ENCODE measurements around the gene KIF26A.

DNA sequence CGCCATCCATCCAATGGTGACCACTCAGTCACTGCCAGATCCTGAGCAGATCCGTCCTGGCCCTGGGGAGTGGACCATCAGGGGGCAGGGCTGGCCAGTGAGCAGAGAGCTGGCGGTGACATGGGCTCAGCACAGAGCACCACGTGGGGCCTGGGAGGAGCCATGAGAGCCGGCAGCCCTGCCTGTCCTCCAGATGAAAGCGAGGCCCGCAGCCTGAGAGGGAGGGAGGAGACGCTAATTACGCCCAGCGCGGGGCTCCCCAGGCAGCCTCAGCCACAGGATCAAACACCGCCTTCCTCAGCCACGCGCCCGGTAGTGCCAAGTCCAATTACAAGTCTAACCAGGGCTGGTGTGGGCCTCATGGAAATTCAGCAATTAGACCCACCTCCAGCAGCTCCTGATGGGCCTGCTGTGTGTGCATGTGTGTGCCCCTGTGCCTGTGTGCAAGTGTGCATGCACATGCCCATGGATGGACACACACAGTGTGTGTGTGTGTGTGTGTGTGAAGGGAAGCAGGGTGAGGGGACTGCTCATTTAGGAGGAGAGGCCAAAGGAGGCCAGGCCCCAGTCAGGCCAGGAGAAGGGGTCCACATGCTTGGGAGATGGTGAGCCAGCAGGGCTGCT lies 68.0 kb downstream of the KIF26A start:
- TF ChIP-seq MEF2A (IDR thresholded peaks at IDR 0.05; ENCODE audit: borderline replicate concordance, low read depth), result no peak
- TF ChIP-seq, protein P1, sequence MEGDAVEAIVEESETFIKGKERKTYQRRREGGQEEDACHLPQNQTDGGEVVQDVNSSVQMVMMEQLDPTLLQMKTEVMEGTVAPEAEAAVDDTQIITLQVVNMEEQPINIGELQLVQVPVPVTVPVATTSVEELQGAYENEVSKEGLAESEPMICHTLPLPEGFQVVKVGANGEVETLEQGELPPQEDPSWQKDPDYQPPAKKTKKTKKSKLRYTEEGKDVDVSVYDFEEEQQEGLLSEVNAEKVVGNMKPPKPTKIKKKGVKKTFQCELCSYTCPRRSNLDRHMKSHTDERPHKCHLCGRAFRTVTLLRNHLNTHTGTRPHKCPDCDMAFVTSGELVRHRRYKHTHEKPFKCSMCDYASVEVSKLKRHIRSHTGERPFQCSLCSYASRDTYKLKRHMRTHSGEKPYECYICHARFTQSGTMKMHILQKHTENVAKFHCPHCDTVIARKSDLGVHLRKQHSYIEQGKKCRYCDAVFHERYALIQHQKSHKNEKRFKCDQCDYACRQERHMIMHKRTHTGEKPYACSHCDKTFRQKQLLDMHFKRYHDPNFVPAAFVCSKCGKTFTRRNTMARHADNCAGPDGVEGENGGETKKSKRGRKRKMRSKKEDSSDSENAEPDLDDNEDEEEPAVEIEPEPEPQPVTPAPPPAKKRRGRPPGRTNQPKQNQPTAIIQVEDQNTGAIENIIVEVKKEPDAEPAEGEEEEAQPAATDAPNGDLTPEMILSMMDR (IDR thresholded peaks at IDR 0.05), result no peak
- TF ChIP-seq, protein P2, sequence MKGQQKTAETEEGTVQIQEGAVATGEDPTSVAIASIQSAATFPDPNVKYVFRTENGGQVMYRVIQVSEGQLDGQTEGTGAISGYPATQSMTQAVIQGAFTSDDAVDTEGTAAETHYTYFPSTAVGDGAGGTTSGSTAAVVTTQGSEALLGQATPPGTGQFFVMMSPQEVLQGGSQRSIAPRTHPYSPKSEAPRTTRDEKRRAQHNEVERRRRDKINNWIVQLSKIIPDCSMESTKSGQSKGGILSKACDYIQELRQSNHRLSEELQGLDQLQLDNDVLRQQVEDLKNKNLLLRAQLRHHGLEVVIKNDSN (IDR thresholded peaks at IDR 0.05; ENCODE audit: borderline replicate concordance, low read depth), result no peak
- no peak for TF ChIP-seq USF2 (IDR thresholded peaks at IDR 0.05; ENCODE audit: borderline replicate concordance, low read depth, low read length)
- no peak for TF ChIP-seq SIN3A (IDR thresholded peaks at IDR 0.05; ENCODE audit: borderline replicate concordance, low read depth, low read length)
- TF ChIP-seq GABPA (IDR thresholded peaks at IDR 0.05; ENCODE audit: low read depth), result no peak
- no peak for TF ChIP-seq REST (IDR thresholded peaks at IDR 0.05; ENCODE audit: low read depth, low read length)
- no peak for TF ChIP-seq NRF1 (IDR thresholded peaks at IDR 0.05; ENCODE audit: low read depth, low read length)
- TF ChIP-seq EZH2phosphoT487 (IDR thresholded peaks at IDR 0.05; ENCODE audit: borderline replicate concordance, low read depth), result no peak
- no peak for TF ChIP-seq GATA2 (CRISPR knock-in tag; IDR thresholded peaks at IDR 0.05)
- no peak for TF ChIP-seq MAX (IDR thresholded peaks at IDR 0.05; ENCODE audit: low read depth)
- no peak for TF ChIP-seq FOXM1 (IDR thresholded peaks at IDR 0.05; ENCODE audit: low read depth)
- TF ChIP-seq FOSL2 (IDR thresholded peaks at IDR 0.05; ENCODE audit: borderline replicate concordance, low read depth), result no peak

Measured in SK-N-SH (cell line).